ENCODE measurements around the gene IMMT. TPM values are rescaled to one million over a fixed set of nuclear protein-coding genes. Genes with fewer than 3 reads are reported as not detected.

Gene IMMT
- total RNA-seq, 1 experiment from 2014 or later = 88.7 TPM

DNA sequence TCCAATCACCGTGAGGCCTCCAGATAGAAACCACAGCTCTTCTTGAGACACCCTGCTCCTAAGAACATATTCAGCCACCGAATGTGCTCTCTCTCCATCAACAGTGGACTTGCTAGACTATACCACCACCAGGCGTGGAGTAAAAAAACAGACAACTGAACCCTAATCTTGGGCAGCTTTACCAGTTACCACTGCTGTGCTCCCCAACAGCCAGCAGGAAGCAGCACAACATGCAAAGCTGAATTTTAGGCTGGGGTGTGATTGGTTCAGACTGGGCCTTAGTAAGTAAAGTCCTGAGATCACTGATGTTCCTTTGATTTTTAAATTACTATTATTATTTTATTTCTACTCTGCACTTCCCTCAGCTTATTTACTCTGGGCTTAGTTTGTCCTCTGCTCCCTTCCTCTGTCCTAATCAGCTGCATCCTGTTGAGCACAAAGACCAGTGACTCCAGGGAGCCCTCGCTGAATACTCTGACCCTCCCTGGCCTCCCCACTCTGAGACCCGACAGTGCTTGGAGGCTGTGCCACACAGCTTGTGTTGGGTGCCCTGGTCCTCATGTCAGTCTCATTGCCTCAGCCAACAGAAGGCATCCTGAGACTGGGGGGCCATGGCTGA, 25.9 kb upstream of the IMMT start:
- Mint-ChIP-seq H3K4me1 (ENCODE audit: low read depth, unreplicated experiment) (no peaks in the 10 kb centered on the region), H3K27ac (ENCODE audit: unreplicated experiment) (no peak overlapping the region), H3K9me3 (ENCODE audit: low read depth, unreplicated experiment) (no peaks in the 10 kb centered on the region), H3K4me3 (ENCODE audit: low read depth, unreplicated experiment) (no peak overlapping the region), H3K27me3 (ENCODE audit: unreplicated experiment) (no peaks in the 10 kb centered on the region), H3K36me3 (ENCODE audit: insufficient read depth, unreplicated experiment) (no peaks in the 10 kb centered on the region)
- BruUV-seq (replicated peaks) = no TSS peak
- TF ChIP-seq, protein P1, sequence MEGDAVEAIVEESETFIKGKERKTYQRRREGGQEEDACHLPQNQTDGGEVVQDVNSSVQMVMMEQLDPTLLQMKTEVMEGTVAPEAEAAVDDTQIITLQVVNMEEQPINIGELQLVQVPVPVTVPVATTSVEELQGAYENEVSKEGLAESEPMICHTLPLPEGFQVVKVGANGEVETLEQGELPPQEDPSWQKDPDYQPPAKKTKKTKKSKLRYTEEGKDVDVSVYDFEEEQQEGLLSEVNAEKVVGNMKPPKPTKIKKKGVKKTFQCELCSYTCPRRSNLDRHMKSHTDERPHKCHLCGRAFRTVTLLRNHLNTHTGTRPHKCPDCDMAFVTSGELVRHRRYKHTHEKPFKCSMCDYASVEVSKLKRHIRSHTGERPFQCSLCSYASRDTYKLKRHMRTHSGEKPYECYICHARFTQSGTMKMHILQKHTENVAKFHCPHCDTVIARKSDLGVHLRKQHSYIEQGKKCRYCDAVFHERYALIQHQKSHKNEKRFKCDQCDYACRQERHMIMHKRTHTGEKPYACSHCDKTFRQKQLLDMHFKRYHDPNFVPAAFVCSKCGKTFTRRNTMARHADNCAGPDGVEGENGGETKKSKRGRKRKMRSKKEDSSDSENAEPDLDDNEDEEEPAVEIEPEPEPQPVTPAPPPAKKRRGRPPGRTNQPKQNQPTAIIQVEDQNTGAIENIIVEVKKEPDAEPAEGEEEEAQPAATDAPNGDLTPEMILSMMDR (IDR thresholded peaks at IDR 0.05; ENCODE audit: unreplicated experiment) = peak; percentile 85
- DNase-seq = peak; percentile 62
- intact Hi-C loops (cut with micrococcal nuclease; ENCODE audit: unreplicated experiment) = loop anchor here (1.0 to 5.0 kb wide), 3 partner anchors 76 to 152 kb away; no protein-coding TSS in a partner anchor
- CTCF ChIA-PET = interaction anchor here (0.7 to 3.2 kb wide), 7 partner anchors 18 to 173 kb away, joined by 3 to 28 read pairs (median 4); no protein-coding TSS in a partner anchor

DNA sequence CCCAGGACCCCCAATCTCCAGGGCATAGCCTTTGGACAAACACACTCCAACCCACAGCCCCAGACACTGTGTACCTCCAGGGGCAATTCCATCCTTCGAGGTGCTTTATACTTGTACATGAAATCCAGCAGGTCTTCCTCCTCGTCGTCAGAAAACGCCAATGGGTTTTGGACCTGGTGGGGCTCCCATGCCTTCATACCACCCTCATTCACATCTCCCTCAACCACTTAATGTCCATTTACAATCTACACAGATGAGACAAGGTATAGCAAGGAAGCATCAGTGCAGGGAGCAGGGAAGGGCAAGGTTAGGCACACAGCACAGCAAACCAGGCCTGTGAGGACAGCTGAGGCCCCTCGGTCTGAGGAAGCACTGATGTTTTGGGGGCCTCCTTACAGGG, 24.6 kb upstream of the IMMT start:
- Mint-ChIP-seq H3K36me3 (ENCODE audit: insufficient read depth, unreplicated experiment) (no peaks in the 10 kb centered on the region), H3K27me3 (ENCODE audit: unreplicated experiment) (no peaks in the 10 kb centered on the region), H3K4me3 (ENCODE audit: low read depth, unreplicated experiment) (no peak overlapping the region), H3K4me1 (ENCODE audit: low read depth, unreplicated experiment) (no peaks in the 10 kb centered on the region), H3K9me3 (ENCODE audit: low read depth, unreplicated experiment) (no peaks in the 10 kb centered on the region), H3K27ac (ENCODE audit: unreplicated experiment) (no peak overlapping the region)
- TF ChIP-seq, protein P1 (IDR thresholded peaks at IDR 0.05; ENCODE audit: unreplicated experiment) = no peak
- no TSS peak for BruUV-seq (replicated peaks)
- CTCF ChIA-PET = interaction anchor here (2.2 to 3.2 kb wide), 2 partner anchors 149 to 152 kb away, joined by 7 to 28 read pairs; no protein-coding TSS in a partner anchor
- intact Hi-C loops (cut with micrococcal nuclease; ENCODE audit: unreplicated experiment) = loop anchor here (5.0 kb wide), 1 partner anchor 77 kb away; no protein-coding TSS in a partner anchor
- no peak for DNase-seq

DNA sequence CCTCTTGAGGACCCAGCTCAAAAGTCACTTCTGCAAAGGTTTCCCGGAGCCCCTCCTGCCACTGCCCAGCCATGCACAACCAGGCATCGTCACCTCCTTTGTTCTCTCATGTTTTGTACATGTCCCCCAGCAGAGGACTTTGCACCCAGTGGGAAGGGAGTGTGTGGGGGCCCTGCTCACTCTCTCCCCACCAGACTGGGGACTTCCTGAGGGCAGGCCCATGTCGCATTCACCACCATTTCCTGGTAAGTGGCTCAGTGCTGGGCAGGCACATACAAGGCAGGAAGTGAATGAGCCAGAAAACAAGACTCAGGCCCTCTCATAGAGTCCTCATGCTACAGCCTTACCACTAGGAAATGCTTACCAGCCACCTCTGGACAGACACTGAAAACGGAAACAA, 22.9 kb upstream of the IMMT start:
- BruUV-seq (replicated peaks) = no TSS peak
- TF ChIP-seq, protein P1 (IDR thresholded peaks at IDR 0.05; ENCODE audit: unreplicated experiment) = no peak
- Mint-ChIP-seq H3K9me3 (ENCODE audit: low read depth, unreplicated experiment) (no peaks in the 10 kb centered on the region), H3K27me3 (ENCODE audit: unreplicated experiment) (no peaks in the 10 kb centered on the region), H3K4me1 (ENCODE audit: low read depth, unreplicated experiment) (no peaks in the 10 kb centered on the region), H3K4me3 (ENCODE audit: low read depth, unreplicated experiment) (no peak overlapping the region), H3K27ac (ENCODE audit: unreplicated experiment) (no peak overlapping the region), H3K36me3 (ENCODE audit: insufficient read depth, unreplicated experiment) (no peaks in the 10 kb centered on the region)
- CTCF ChIA-PET = no interaction called here
- no peak for DNase-seq
- intact Hi-C loops (cut with micrococcal nuclease; ENCODE audit: unreplicated experiment) = no loop called here

DNA sequence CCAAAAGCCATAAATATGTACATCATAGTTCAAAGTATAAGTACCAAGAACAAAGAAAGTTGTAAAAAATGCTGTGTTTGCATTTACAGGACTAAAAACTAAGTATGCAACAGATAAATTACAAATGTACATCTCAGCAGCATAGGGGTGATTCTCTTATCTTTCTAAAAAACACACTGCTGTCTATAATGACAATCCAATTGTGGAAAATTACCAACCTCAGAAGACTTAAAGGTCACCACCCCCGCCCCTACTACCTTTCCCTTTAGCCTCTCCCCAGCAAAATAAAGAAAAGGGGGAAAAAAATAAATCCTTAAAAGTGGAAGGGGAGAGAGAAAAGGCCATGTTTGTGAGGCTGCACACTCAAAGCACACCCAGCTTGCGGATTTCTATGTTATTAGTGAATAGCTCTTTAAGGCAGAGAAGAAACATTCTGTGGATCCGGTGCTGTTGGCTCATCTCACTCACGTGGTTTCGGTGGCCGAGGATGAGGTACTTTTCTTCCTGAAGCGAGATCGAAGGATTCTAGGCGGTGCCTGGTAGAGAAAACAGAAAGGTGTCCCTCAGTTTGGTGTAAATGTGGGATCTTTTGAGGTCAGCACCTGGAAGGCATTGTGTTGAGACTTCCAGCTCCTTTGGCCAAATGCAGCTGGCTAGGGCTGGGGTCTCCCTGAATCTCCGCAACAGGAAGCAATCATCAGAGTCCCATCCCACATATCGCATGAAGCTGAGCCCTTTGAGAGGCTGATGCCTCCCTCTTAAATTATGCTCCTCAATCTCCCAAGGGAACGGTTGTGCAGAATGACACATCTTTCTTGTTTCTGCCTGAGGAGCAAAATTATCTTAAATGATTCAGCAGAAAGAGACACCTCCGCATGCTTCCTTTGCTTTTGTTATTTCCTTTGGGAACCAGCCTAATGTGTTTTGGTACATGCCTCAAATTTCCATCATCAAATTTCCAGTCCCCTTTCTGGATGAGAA, 21.6 kb upstream of the IMMT start:
- Mint-ChIP-seq H3K4me1 (ENCODE audit: low read depth, unreplicated experiment) (no peaks in the 10 kb centered on the region), H3K4me3 (ENCODE audit: low read depth, unreplicated experiment) (no peak overlapping the region), H3K27ac (ENCODE audit: unreplicated experiment) (no peak overlapping the region), H3K9me3 (ENCODE audit: low read depth, unreplicated experiment) (no peaks in the 10 kb centered on the region), H3K36me3 (ENCODE audit: insufficient read depth, unreplicated experiment) (peaks cover 5% of the 10 kb centered on the region), H3K27me3 (ENCODE audit: unreplicated experiment) (no peaks in the 10 kb centered on the region)
- intact Hi-C loops (cut with micrococcal nuclease; ENCODE audit: unreplicated experiment) = no loop called here
- CTCF ChIA-PET = no interaction called here
- TF ChIP-seq, protein P1 (IDR thresholded peaks at IDR 0.05; ENCODE audit: unreplicated experiment) = no peak
- BruUV-seq (replicated peaks) = no TSS peak
- no peak for DNase-seq

Measured in Calu3 (cell line).